Urinary bladder (tissue), 4 donors: ENCODE results near the gene BNC2. TPM values are rescaled to one million over a fixed set of nuclear protein-coding genes. Genes with fewer than 3 reads are reported as not detected.

ENCODE experiments used
- DNase-seq: peaks from one replicate; pipeline ENCODE4 v3.0.0-alpha.2; 2015; ENCODE audit errors: extremely low spot score
- H3K27ac ChIP-seq: one replicate; pipeline ENCODE4 v1.5.1; 2013; ENCODE audit warnings: low read depth, mild to moderate bottlenecking, moderate library complexity
- H3K36me3 ChIP-seq: one replicate; pipeline ENCODE4 v1.6.1; 2013; ENCODE audit warnings: mild to moderate bottlenecking, moderate library complexity; ENCODE audit not compliant: insufficient read depth
- H3K4me1 ChIP-seq: one replicate; pipeline ENCODE4 v1.6.1; 2013; ENCODE audit warnings: mild to moderate bottlenecking, moderate library complexity; ENCODE audit not compliant: insufficient read depth
- H3K4me3 ChIP-seq: one replicate; pipeline ENCODE4 v1.5.1; 2013; ENCODE audit warnings: low read depth, low read length
- WGBS: extraction: QIAGEN DNeasy Blood & Tissue Kit; methylation state at CpG from one replicate; pipeline ENCODE4 v1.1.7; 2013; 5-methylcytosine and 5-hydroxymethylcytosine counted together
- polyA plus RNA-seq: library from polyadenylated mRNA; stranded (reverse); fragments of 200-250 nt; gene quantifications from one replicate; pipeline ENCODE4 v1.2.3, GENCODE V29; 2013
- total RNA-seq: library from RNA; depleted of rRNA; stranded (reverse); fragments of >200 nt; gene quantifications from one replicate; pipeline ENCODE4 v1.2.3, GENCODE V29; 2014
- donor health status: healthy with polysubstance abuse.
- donor health status: healthy.

BNC2 gene
- total and polyA plus RNA-seq, 2 donors = 10.7 to 69.5 TPM

DNA sequence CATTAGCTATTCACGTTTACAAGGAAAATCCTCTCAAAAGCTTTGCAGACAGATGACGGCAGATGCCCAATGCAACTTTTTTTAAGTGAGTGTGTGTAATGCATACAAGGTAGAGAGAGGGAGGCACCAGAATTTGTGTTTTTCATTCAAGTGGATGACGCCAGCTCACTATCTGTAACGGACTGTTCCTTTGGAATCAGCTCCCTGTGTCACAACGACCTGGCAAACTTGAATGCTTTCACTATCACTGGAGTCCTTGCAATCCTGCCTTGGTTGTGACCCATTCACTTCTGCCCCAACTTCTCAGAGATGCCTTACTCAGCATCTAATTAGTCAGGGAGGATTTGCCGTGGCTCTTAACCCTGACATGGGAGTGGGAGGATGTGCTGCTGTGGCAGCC lies 148.5 kb downstream of the BNC2 start:
- no peaks in the 10 kb centered on the region for H3K36me3 ChIP-seq
- H3K4me3 ChIP-seq = no peak overlapping the region
- H3K4me1 ChIP-seq = no peaks in the 10 kb centered on the region
- DNase-seq = no peak
- no peak overlapping the region for H3K27ac ChIP-seq
- WGBS = 33% methylated on average over 6 of the region's 6 CpGs

GRCh38 chr9:16720386-16720785 lies 150.1 kb downstream of the BNC2 start:
- no peak for DNase-seq
- 83% methylated on average over 3 of the region's 3 CpGs for WGBS
- H3K36me3 ChIP-seq = no peaks in the 10 kb centered on the region
- H3K4me1 ChIP-seq = no peaks in the 10 kb centered on the region
- no peak overlapping the region for H3K4me3 ChIP-seq
- no peak overlapping the region for H3K27ac ChIP-seq

DNA sequence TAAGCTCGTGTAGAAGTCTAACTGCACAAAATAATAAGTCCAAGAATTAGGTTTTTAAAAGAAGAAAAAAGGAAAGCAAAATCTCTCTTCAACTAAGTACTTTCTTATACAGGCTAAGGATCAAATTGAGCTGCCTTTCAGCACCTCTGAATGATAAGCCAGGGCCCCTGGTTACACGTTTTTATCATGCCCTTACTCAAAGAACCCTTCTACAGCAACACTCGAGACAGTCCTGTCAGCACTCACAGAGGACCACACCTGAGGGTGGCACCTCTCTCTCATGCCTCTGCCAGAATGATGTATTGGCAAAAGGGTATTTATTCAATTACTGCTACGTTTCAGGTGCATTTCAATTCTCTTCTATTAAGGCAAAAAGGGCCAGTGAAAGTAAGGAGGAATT lies 150.5 kb downstream of the BNC2 start:
- DNase-seq = no peak
- H3K4me3 ChIP-seq = no peak overlapping the region
- WGBS = 56% methylated on average over 4 of the region's 4 CpGs
- H3K36me3 ChIP-seq = no peaks in the 10 kb centered on the region
- H3K27ac ChIP-seq = no peak overlapping the region
- H3K4me1 ChIP-seq = no peaks in the 10 kb centered on the region

DNA sequence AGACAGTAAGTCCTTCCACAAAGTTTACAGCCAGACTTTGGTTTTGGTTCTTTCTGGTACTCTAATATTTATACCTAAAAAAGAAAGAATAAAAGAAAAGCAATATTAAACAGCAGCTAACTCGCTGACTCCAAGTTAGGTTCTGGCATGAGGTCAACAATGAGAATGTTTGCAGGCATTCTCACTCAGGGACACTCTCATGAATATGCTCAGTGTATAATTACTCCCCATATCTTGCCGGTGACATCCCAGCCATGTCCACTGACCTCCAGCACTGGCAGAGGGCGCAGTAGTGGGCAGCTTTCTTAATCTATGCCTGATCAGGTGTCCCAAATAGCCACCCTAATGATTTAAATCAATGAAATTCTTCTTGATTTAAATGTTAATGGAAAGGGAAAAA lies 151.5 kb downstream of the BNC2 start:
- DNase-seq = no peak
- H3K36me3 ChIP-seq = no peaks in the 10 kb centered on the region
- no peak overlapping the region for H3K4me3 ChIP-seq
- H3K4me1 ChIP-seq = no peaks in the 10 kb centered on the region
- no peak overlapping the region for H3K27ac ChIP-seq
- 55% methylated on average over 3 of the region's 3 CpGs for WGBS

- Histone ChIP-seq H3K27ac (no peak overlapping the region), H3K36me3 (no peaks in the 10 kb centered on the region), H3K4me1 (no peaks in the 10 kb centered on the region), H3K4me3 (no peak overlapping the region)
- no peak for DNase-seq
- 84% methylated on average over 1 of the region's 1 CpG for WGBS
Measured at GRCh38 chr9:16718296-16718695, 152.2 kb downstream of the BNC2 start.

DNA sequence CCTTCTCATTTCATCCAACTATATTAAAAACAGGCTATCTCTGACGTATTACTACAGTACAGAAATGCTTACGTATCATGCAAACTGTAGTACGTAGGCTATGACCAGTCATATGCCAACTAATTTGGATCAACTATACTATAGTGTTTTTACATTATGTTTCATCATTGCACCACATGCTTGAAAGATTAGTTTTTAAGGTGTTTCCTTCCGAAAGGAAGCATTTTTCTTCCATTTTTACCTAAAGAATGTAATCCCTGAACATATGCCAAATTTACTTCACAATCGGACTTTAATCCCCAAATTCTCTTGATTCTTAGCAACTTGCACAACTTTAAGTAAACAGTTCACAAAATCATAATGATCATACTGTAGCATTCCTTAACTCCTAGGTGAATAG lies 153.9 kb downstream of the BNC2 start:
- no peak overlapping the region for H3K4me3 ChIP-seq
- H3K36me3 ChIP-seq = no peaks in the 10 kb centered on the region
- no peak overlapping the region for H3K27ac ChIP-seq
- WGBS = 95% methylated on average over 5 of the region's 5 CpGs
- no peaks in the 10 kb centered on the region for H3K4me1 ChIP-seq
- DNase-seq = no peak

- no peaks in the 10 kb centered on the region for H3K4me1 ChIP-seq
- no peaks in the 10 kb centered on the region for H3K36me3 ChIP-seq
- 43% methylated on average over 2 of the region's 2 CpGs for WGBS
- no peak for DNase-seq
- H3K4me3 ChIP-seq = no peak overlapping the region
- H3K27ac ChIP-seq = no peak overlapping the region
Measured at GRCh38 chr9:16715404-16715803, 155.1 kb downstream of the BNC2 start.

GRCh38 chr9:16712787-16713186 lies 157.7 kb downstream of the BNC2 start:
- no peak for DNase-seq
- H3K4me1 ChIP-seq = no peaks in the 10 kb centered on the region
- no peak overlapping the region for H3K4me3 ChIP-seq
- H3K27ac ChIP-seq = no peak overlapping the region
- no peaks in the 10 kb centered on the region for H3K36me3 ChIP-seq
- 93% methylated on average over 4 of the region's 4 CpGs for WGBS

- 80% methylated on average over 8 of the region's 8 CpGs for WGBS
- no peaks in the 10 kb centered on the region for H3K36me3 ChIP-seq
- no peak overlapping the region for H3K4me3 ChIP-seq
- no peaks in the 10 kb centered on the region for H3K4me1 ChIP-seq
- DNase-seq = no peak
- H3K27ac ChIP-seq = no peak overlapping the region
Measured at GRCh38 chr9:16710888-16711287, 159.6 kb downstream of the BNC2 start.

GRCh38 chr9:16709924-16710323 lies 160.5 kb downstream of the BNC2 start:
- Histone ChIP-seq H3K27ac (no peak overlapping the region), H3K36me3 (no peaks in the 10 kb centered on the region), H3K4me3 (no peak overlapping the region), H3K4me1 (no peaks in the 10 kb centered on the region)
- no peak for DNase-seq
- WGBS = 91% methylated on average over 2 of the region's 2 CpGs

DNA sequence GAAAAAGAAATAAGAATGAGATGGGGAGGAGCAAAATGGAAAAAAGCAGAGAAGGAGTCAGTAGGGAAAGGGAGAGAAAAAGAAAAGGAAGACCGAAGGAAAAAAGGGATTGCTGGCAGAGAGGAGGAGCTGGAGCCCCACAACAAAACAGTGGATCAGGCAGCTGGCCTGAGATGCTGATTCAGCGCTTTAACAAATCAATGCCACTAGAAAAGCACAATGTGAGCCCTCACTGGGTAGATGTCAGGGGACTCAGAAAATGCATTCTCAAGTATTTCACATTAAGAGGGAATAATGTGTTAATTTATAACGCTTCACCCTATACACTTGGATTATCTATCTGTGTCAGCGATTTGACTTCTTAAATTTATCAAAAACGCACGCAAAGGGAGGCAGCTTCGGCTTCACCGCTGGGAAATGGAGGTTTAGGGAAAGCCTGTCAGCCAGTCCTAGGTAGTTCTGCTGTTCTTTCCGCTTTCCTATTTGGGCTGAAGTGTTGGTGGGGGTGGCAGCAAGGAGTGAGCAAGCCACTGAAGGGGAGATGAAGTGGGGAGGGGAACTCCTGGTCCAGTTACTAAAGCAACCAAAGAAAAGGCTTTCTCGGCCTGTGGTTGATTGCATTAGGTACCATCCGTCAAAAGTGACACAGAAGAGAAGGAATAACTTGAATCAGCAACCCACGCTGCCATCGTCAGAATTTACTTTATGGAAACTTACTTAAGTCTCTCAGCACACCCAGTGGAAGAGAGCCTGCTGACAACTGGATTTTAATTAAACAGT lies 161.6 kb downstream of the BNC2 start:
- Histone ChIP-seq H3K27ac (no peak overlapping the region), H3K4me1 (no peaks in the 10 kb centered on the region), H3K4me3 (no peak overlapping the region), H3K36me3 (no peaks in the 10 kb centered on the region)
- DNase-seq = no peak
- whole genome bisulfite sequencing = 67% methylated on average over 13 of the region's 13 CpGs

GRCh38 chr9:16705111-16705604 lies 165.3 kb downstream of the BNC2 start:
- 16% methylated on average over 9 of the region's 9 CpGs for WGBS
- peak overlapping the region; percentile 4 for H3K4me3 ChIP-seq
- no peaks in the 10 kb centered on the region for H3K4me1 ChIP-seq
- no peaks in the 10 kb centered on the region for H3K36me3 ChIP-seq
- H3K27ac ChIP-seq = peak overlapping the region; percentile 53
- DNase-seq = peak; percentile 58

- peak; percentile 48 for DNase-seq
- H3K27ac ChIP-seq = peak overlapping the region; percentile 53
- H3K4me1 ChIP-seq = no peaks in the 10 kb centered on the region
- WGBS = 22% methylated on average over 12 of the region's 12 CpGs
- H3K36me3 ChIP-seq = no peaks in the 10 kb centered on the region
- H3K4me3 ChIP-seq = peak overlapping the region; percentile 4
Measured at GRCh38 chr9:16704116-16705110, 166.1 kb downstream of the BNC2 start.

GRCh38 chr9:16701347-16701746 lies 169.1 kb downstream of the BNC2 start:
- 37% methylated on average over 2 of the region's 2 CpGs for WGBS
- Histone ChIP-seq H3K36me3 (no peaks in the 10 kb centered on the region), H3K27ac (peak overlapping the region; percentile 23), H3K4me1 (no peaks in the 10 kb centered on the region), H3K4me3 (no peak overlapping the region)
- DNase-seq = no peak
